Activated T-cell treated with anti-CD3 and anti-CD28 coated beads for 4 hours (primary cell): ENCODE results near the gene SIGLEC10.
"Not testable (repeated sequence)": the region's sequence is repeated elsewhere in the genome, so short reads cannot be mapped to it uniquely, and the experiment has no call there.

Experiments
- DNase-seq: peaks from one replicate; pipeline ENCODE4 v3.0.0-alpha.2; 2020

The SIGLEC10 gene

DNA sequence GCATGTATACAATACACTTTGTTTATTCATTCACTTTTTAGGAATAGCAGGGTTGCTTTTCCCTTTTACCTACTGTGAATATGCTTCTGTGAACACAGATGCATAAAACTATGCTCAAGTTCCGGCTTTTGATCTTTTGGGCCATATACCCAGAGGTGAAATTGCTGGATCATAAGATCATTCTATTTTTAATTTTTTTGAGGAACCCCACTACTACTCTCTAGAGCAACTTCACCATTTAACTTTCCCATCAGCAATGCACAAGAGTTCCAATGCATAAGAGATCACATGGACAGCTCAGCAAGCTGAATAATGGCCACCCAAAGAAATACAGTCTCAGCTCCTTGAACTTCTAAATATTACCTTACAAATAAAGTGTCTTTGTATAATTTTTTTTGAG lies 17.0 kb upstream of the SIGLEC10 start:
- no peak for DNase-seq

GRCh38 chr19:51433043-51433442 lies 15.6 kb upstream of the SIGLEC10 start:
- DNase-seq, result no peak

DNA sequence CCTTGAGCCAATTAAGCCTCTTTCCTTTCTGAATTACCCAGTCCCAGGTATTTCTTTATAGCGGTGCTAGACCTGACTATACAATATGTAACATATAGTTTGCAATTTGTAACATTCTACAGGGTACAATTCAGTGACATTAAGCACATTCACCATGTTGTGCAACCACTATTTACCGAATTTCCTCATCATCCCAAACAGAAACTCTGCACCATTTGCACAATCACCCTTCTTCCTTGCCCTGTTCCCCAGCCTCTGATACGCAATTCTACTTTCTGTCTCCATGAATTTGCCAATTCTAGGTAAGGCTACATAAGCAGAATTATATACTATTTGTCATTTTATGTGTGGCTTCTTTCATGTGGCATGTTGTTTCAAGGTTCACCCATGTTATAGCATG lies 13.7 kb upstream of the SIGLEC10 start:
- DNase-seq, result no peak

DNA sequence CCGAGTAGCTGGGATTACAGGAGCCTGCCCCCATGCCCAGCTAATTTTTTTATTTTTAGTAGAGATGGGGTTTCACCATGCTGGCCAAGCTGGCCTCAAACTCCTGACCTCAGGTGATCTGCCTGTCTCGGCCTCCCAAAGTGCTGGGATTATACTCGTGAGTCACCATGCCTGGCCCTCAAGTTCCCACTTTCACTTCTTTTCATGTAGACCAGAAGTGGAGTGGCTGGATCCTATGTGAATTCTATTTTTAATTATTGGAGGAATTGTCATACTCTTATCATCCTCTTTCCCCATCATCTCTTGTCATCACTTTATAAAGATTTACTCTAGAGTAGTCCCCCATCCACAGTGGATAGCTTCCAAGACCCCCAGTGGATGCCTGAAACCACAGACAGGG lies 12.8 kb upstream of the SIGLEC10 start:
- no peak for DNase-seq

- no peak for DNase-seq
Observed at GRCh38 chr19:51427201-51427600, 9.8 kb upstream of the SIGLEC10 start.

DNA sequence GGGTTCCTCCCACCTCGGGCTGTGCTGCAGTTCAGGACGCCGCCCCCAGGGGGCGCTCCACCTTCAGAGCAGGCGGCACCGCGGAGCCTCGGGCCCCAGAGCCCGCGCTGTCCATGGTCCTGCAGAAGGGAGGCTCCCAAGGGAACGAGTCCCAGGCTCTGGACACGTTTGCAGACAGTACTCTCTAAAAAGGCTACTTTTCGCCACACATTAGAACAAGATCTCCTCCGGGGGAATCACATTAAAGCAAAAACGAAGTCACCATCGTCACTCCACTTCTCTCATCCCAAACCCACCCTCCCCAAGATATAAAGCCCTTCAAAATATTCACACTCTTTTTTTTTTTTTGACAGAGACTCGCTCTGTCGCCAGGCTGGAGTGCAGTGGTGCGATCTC lies 4.6 kb upstream of the SIGLEC10 start:
- peak; percentile 85 for DNase-seq

- no peak for DNase-seq
Observed at GRCh38 chr19:51421229-51422052, 4.0 kb upstream of the SIGLEC10 start.

DNA sequence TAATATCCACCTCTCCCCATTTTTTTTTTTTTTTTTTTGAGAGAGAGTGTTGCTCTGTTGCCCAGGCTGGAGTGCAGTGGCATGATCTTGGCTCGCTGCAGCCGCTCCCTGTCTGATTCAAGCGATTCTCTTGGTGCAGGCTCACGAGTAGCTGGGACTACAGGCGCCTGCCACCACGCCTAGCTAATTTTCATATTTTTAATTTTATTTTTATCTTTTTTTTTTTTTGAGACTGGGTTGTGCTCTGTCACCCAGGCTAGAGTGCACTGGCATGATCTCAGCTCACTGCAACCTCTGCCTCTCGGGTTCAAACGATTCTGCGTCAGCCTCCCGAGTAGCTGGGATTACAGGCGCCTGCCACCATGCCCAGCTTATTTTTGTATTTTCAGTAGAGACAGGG lies 3.1 kb upstream of the SIGLEC10 start:
- DNase-seq, result not testable (repeated sequence)

DNA sequence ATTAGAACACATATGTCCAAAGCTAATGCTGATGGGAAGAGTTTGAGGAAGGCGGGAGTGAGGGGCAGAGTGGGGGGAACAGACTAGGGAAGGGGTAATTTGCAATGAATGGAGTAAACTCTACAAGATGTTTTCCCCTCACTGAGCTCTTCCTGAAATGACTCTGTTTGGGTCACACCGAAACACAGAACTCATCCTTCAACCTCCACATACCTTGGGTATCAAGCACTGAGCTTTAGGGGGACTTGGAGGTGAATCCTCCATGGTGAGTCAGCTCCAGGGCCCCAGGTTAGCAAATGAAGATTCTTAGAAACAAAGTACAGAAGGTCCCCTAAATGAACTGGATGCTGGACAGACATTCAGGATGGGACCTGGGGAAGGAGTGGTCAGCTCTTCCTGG lies 1.3 kb upstream of the SIGLEC10 start:
- DNase-seq, result no peak

DNA sequence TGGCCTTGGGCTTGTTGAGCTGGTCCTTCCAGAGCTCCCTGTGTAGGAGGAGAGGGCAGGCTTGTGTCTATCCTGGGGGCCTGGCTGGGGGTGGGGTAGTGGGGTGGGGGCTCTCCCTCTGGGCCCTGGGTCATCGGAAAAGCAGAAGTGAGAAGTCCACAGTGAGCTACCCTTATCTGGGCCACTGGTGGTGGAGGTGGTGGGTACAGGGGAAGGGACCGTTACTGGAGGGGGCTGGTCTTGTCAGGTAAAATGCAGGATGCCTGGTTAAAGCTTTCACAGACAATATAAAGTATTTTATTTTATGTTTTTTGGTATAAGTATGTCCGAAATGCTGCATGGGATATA lies 342 bp upstream of the SIGLEC10 start:
- DNase-seq, result no peak

DNA sequence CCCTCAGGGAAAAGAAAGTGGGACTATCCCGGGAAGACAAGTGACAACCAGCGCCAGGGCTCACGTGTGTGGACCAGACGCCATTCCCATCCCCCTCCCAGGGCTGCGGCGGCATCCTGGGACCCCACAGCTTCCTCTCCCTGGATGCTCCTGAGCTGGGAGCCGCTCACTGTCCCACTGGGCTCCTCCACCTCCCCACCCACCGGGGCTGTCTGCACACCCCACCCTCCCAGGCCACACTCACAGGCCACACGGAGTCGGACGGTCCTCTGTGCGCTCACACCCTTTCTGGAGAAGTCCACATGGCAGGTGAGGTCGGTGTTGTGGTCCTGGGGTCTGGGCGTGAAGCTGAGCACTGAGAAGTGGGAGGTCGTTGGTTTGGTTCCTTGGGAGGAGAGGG lies 1.0 kb downstream of the SIGLEC10 start:
- not testable (repeated sequence) for DNase-seq

GRCh38 chr19:51415187-51415586 lies 2.3 kb downstream of the SIGLEC10 start:
- DNase-seq, result no peak

GRCh38 chr19:51410950-51411748 lies 6.3 kb downstream of the SIGLEC10 start:
- DNase-seq, result no peak

GRCh38 chr19:51407511-51408131 lies 9.8 kb downstream of the SIGLEC10 start:
- no peak for DNase-seq

DNA sequence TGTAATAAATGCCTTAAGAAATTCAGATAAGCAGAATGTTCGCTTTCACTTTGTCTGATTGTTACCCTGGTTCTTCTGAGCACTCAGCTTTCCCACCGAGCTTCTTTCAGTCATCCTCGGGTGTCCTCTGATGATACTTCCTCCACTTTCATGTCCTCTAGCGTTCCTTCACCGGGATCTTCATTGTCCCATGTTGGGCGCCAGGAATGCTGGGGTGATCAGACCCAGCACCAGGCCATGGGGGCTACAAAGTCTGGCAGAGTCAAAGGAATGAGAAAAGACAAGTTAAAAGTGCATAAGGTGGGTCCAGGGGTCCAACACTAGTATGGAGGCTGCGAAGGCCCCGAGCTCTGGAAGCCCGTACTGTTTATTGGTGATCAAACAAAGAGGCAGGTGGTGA lies 15.3 kb downstream of the SIGLEC10 start:
- DNase-seq, result no peak

- DNase-seq, result not testable (repeated sequence)
Observed at GRCh38 chr19:51399936-51400335, 17.5 kb downstream of the SIGLEC10 start.

- DNase-seq, result no peak
Observed at GRCh38 chr19:51399231-51399630, 18.2 kb downstream of the SIGLEC10 start.

- DNase-seq, result no peak
Observed at GRCh38 chr19:51398096-51398704, 19.2 kb downstream of the SIGLEC10 start.

DNA sequence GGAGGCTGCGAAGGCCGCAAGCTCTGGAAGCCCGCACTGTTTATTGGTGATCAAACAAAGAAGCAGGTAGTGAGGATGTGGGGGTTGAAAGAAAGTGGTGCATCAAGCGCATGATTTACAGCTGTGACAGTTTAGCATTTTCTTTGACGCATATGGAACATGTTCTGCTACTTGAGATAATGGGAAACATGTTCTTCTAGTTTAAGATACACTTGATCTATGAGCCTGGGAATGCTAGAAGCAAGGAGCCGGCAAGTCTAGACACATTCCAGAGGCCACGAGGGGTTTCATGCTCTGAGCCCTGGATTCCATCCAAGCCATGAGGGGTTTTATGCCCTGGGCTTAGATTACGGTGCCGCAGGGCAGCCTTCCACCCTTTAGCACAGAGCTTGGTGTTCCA lies 20.0 kb downstream of the SIGLEC10 start:
- not testable (repeated sequence) for DNase-seq

- DNase-seq, result no peak
Observed at GRCh38 chr19:51396175-51396574, 21.3 kb downstream of the SIGLEC10 start.

- peak; percentile 81 for DNase-seq
Observed at GRCh38 chr19:51394050-51394836, 23.2 kb downstream of the SIGLEC10 start.

GRCh38 chr19:51392701-51393100 lies 24.7 kb downstream of the SIGLEC10 start:
- no peak for DNase-seq
